Mammary epithelial cell (primary cell): ENCODE measurements around the gene M1AP.

Experiments used
- CTCF ChIP-seq, 2 donors: IDR thresholded peaks in 1 of 2; conservative IDR thresholded peaks in 1 of 2; 2 replicates each; pipeline ENCODE4 v1.5.1; 2011 to 2012; ENCODE audit warnings: inconsistent platforms in 2 of 2, low read length in 2 of 2, mild to moderate bottlenecking in 2 of 2, control low read depth in 1 of 2, low read depth in 1 of 2; ENCODE audit not compliant: insufficient read depth in 1 of 2; ENCODE audit errors: extremely low read depth in 1 of 2
- EZH2 ChIP-seq: IDR thresholded peaks from 2 replicates; pipeline ENCODE4 v1.6.1; 2012; ENCODE audit warnings: low read length, inconsistent platforms, borderline replicate concordance

- no peak for TF ChIP-seq CTCF (conservative IDR thresholded peaks at IDR 0.05 in 1 of 2, IDR thresholded peaks at IDR 0.05 in 1 of 2; ENCODE audit: extremely low read depth in 1 of 2, insufficient read depth in 1 of 2, low read depth in 1 of 2, low read length in 2 of 2)
- TF ChIP-seq EZH2: no peak
Measured at GRCh38 chr2:74507926-74508520, 140.1 kb downstream of the M1AP start.
